Liver (tissue), 9 donors: ENCODE measurements around the gene PRR16. TPM values are rescaled to one million over a fixed set of nuclear protein-coding genes. Genes with fewer than 3 reads are reported as not detected.

Experiments used
- DNase-seq: peaks from one replicate; pipeline ENCODE4 v3.0.0-alpha.2; 2017; ENCODE audit warnings: low spot score
- H3K27ac ChIP-seq, 2 donors: one replicate each; pipeline ENCODE4 v1.7.0; 2013; ENCODE audit warnings: inconsistent platforms in 2 of 2, low read length in 2 of 2, control low read depth in 1 of 2, low read depth in 1 of 2, mild to moderate bottlenecking in 1 of 2
- H3K27me3 ChIP-seq, 4 donors: one replicate each; pipeline versions ENCODE4 v1.6.1 to v1.7.0; 2013; ENCODE audit warnings: low read length in 3 of 4, inconsistent platforms in 1 of 4, mild to moderate bottlenecking in 1 of 4, moderate library complexity in 1 of 4; ENCODE audit not compliant: control insufficient read depth in 4 of 4, insufficient read depth in 4 of 4
- H3K36me3 ChIP-seq, 4 donors: one replicate each; pipeline versions ENCODE4 v1.6.1 to v1.7.0; 2013; ENCODE audit warnings: low read length in 3 of 4, mild to moderate bottlenecking in 3 of 4, low read depth in 1 of 4, moderate library complexity in 1 of 4; ENCODE audit not compliant: control insufficient read depth in 4 of 4, insufficient read depth in 3 of 4
- H3K4me1 ChIP-seq, 4 donors: one replicate each; pipeline versions ENCODE4 v1.6.1 to v1.7.0; 2013; ENCODE audit warnings: low read length in 3 of 4, mild to moderate bottlenecking in 3 of 4, moderate library complexity in 1 of 4; ENCODE audit not compliant: control insufficient read depth in 4 of 4, insufficient read depth in 4 of 4
- H3K4me3 ChIP-seq, 3 donors: one replicate each; pipeline versions ENCODE4 v1.6.1 to v1.7.0; 2013; ENCODE audit warnings: low read length in 3 of 3, control low read depth in 1 of 3, low read depth in 1 of 3, mild to moderate bottlenecking in 1 of 3
- H3K9ac ChIP-seq, 2 donors: one replicate each; pipeline ENCODE4 v1.7.0; 2013; ENCODE audit warnings: low read length in 2 of 2, mild to moderate bottlenecking in 2 of 2, moderate library complexity in 2 of 2, control low read depth in 1 of 2, low read depth in 1 of 2
- H3K9me3 ChIP-seq, 4 donors: one replicate each; pipeline versions ENCODE4 v1.6.1 to v1.7.0; 2013; ENCODE audit warnings: low read length in 3 of 4; ENCODE audit not compliant: control insufficient read depth in 4 of 4
- ATF3 ChIP-seq: IDR thresholded peaks from 2 replicates; pipeline ENCODE4 v1.6.1; 2016; ENCODE audit warnings: antibody characterized with exemption
- CTCF ChIP-seq: fragments of 150-350 bp; IDR thresholded peaks from 2 replicates; pipeline ENCODE4 v1.5.1; 2017; ENCODE audit warnings: improper control_type of control experiment, low read depth, low read length; ENCODE audit not compliant: missing input control
- EGR1 ChIP-seq, 2 donors: IDR thresholded peaks; 2 replicates each; pipeline ENCODE4 v1.6.1; 2016 to 2018; ENCODE audit warnings: antibody characterized with exemption in 2 of 2, low read depth in 2 of 2
- FOXA1 ChIP-seq: IDR thresholded peaks from 2 replicates; pipeline ENCODE4 v1.6.1; 2016; ENCODE audit warnings: antibody characterized with exemption
- FOXA2 ChIP-seq: IDR thresholded peaks from 2 replicates; pipeline ENCODE4 v1.6.1; 2016; ENCODE audit warnings: antibody characterized with exemption
- GABPA ChIP-seq, 2 donors: IDR thresholded peaks in 1 of 2; conservative IDR thresholded peaks in 1 of 2; 2 replicates each; pipeline ENCODE4 v1.6.1; 2016; ENCODE audit warnings: antibody characterized with exemption in 2 of 2, mild to moderate bottlenecking in 1 of 2, moderate library complexity in 1 of 2
- HNF4G ChIP-seq: IDR thresholded peaks from 2 replicates; pipeline ENCODE4 v1.6.1; 2016; ENCODE audit warnings: antibody characterized with exemption
- MAX ChIP-seq: IDR thresholded peaks from 2 replicates; pipeline ENCODE4 v1.6.1; 2016; ENCODE audit warnings: antibody characterized with exemption
- RAD21 ChIP-seq, 2 donors: IDR thresholded peaks; 2 replicates each; pipeline ENCODE4 v1.6.1; 2016; ENCODE audit warnings: antibody characterized with exemption in 2 of 2, mild to moderate bottlenecking in 2 of 2
- REST ChIP-seq: IDR thresholded peaks from 2 replicates; pipeline ENCODE4 v1.6.1; 2016; ENCODE audit warnings: antibody characterized with exemption, mild to moderate bottlenecking
- RXRA ChIP-seq, 2 donors: IDR thresholded peaks; 2 replicates each; pipeline ENCODE4 v1.6.1; 2017 to 2018; ENCODE audit warnings: antibody characterized with exemption in 2 of 2, mild to moderate bottlenecking in 1 of 2
- TAF1 ChIP-seq: conservative IDR thresholded peaks from 2 replicates; pipeline ENCODE4 v1.6.1; 2016; ENCODE audit warnings: antibody characterized with exemption, mild to moderate bottlenecking
- WGBS: extraction: QIAGEN DNeasy Blood & Tissue Kit; methylation state at CpG from one replicate; pipeline ENCODE4 v1.1.7; 2013; 5-methylcytosine and 5-hydroxymethylcytosine counted together
- polyA plus RNA-seq, 2 donors: library from polyadenylated mRNA; stranded (reverse) in 1 of 2; unstranded in 1 of 2; fragments of 200-250 nt in 1 of 2; fragments of >200 nt in 1 of 2; fragmentation: Nextera tagmentation in 1 of 2; extraction: Ambion mirVana in 1 of 2; gene quantifications; one replicate each; pipeline versions ENCODE4 v1.2.1 to v1.2.3, GENCODE V29; 2013 to 2015
- total RNA-seq, 2 donors: library from RNA; depleted of rRNA; stranded (reverse); fragments of >200 nt; gene quantifications; one replicate each; pipeline ENCODE4 v1.2.3, GENCODE V29; 2014
- donor health status: healthy.
- donor health status: healthy.
- donor health status: healthy.
- donor health status: healthy.
- donor health status: healthy.

Gene PRR16
- total and polyA plus RNA-seq, 4 donors, result 0.14 to 0.42 (median 0.21) TPM

GRCh38 chr5:120628156-120628555, 164.1 kb downstream of the PRR16 start:
- peaks cover 0 to 2% (median 0%) of the 10 kb centered on the region in 4 donors for H3K27me3 ChIP-seq
- H3K27ac ChIP-seq, result no peak overlapping the region
- no peak overlapping the region for H3K9ac ChIP-seq
- 82% methylated on average over 3 of the region's 3 CpGs for WGBS
- no peak for DNase-seq
- H3K9me3 ChIP-seq, result peaks cover 0 to 2% (median 0%) of the 10 kb centered on the region in 4 donors
- TF ChIP-seq FOXA2, result no peak
- no peak for TF ChIP-seq RAD21 (IDR thresholded peaks at IDR 0.05)
- no peak for TF ChIP-seq REST
- no peak for TF ChIP-seq MAX
- no peak for TF ChIP-seq ATF3
- no peak for TF ChIP-seq TAF1
- no peak for TF ChIP-seq FOXA1
- TF ChIP-seq HNF4G, result no peak
- no peak for TF ChIP-seq RXRA (IDR thresholded peaks at IDR 0.05)
- TF ChIP-seq EGR1 (IDR thresholded peaks at IDR 0.05; ENCODE audit: low read depth in 2 of 2), result no peak
- no peak for TF ChIP-seq CTCF
- no peak overlapping the region for H3K4me3 ChIP-seq
- no peaks in the 10 kb centered on the region for H3K4me1 ChIP-seq
- H3K36me3 ChIP-seq, result no peaks in the 10 kb centered on the region

GRCh38 chr5:120630550-120630949, 166.4 kb downstream of the PRR16 start:
- Histone ChIP-seq H3K4me1 (no peaks in the 10 kb centered on the region), H3K36me3 (no peaks in the 10 kb centered on the region), H3K9me3 (peaks cover 0 to 2% (median 0%) of the 10 kb centered on the region in 4 donors), H3K9ac (no peak overlapping the region), H3K27ac (no peak overlapping the region), H3K4me3 (no peak overlapping the region), H3K27me3 (no peaks in the 10 kb centered on the region)
- no peak for TF ChIP-seq GABPA (IDR thresholded peaks at IDR 0.05 in 1 of 2, conservative IDR thresholded peaks at IDR 0.05 in 1 of 2)
- TF ChIP-seq CTCF, result no peak
- no peak for TF ChIP-seq RXRA (IDR thresholded peaks at IDR 0.05)
- TF ChIP-seq RAD21 (IDR thresholded peaks at IDR 0.05), result no peak
- DNase-seq, result no peak
- 56% methylated on average over 5 of the region's 5 CpGs for WGBS
